PFSK-1 (cell line): ENCODE measurements around the gene HIP1R.

Experiments
- FOXP2 ChIP-seq: optimal IDR thresholded peaks from 2 replicates; pipeline ENCODE3; 2011; ENCODE audit warnings: borderline replicate concordance, control low read depth, inconsistent platforms; ENCODE audit not compliant: insufficient read depth; ENCODE audit errors: extremely low read length, extremely low read depth
- POLR2AphosphoS5 ChIP-seq: IDR thresholded peaks from 2 replicates; pipeline ENCODE4 v1.6.1; 2012; ENCODE audit warnings: low read depth, mild to moderate bottlenecking, control low read depth, low read length, moderate library complexity
- SIN3A ChIP-seq: IDR thresholded peaks from 2 replicates; pipeline ENCODE4 v1.6.1; 2012; ENCODE audit warnings: mild to moderate bottlenecking, low read length, moderate library complexity, borderline replicate concordance; ENCODE audit not compliant: insufficient read depth
- TAF1 ChIP-seq: IDR thresholded peaks from 2 replicates; pipeline ENCODE4 v1.6.1; 2012; ENCODE audit warnings: low read length, control low read depth, borderline replicate concordance; ENCODE audit not compliant: insufficient read depth

DNA sequence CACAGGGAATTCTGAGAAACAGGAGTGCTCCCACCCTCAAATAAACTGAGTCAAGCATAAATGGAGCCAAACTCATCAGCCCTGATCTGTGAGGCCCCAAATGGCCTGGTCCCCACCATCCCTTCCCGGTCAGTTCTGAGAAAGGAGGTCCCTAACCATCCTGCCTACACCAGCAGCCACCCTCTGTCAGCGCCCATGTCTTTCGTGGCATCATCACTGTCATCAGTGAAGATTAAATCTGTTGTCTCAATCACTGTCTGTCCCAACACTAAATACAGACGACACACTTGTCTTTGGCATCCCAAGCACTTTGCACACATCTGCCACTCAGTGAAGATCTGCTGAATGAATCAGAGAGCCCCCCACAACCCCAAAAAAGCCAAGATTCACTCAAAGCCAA, 38.3 kb downstream of the HIP1R start:
- TF ChIP-seq POLR2AphosphoS5, result no peak
- TF ChIP-seq TAF1, result no peak
- no peak for TF ChIP-seq FOXP2
- no peak for TF ChIP-seq SIN3A
